Ectodermal cell (in vitro differentiated cells): Measurements from ENCODE around the gene FOXRED2.

Experiments used
- H3K27ac ChIP-seq: 2 replicates; pipeline ENCODE4 v1.7.0; 2013; ENCODE audit warnings: mild to moderate bottlenecking, low read depth, low read length; ENCODE audit not compliant: insufficient read depth, poor library complexity, severe bottlenecking
- H3K27me3 ChIP-seq: 2 replicates; pipeline ENCODE4 v1.7.0; 2013; ENCODE audit warnings: mild to moderate bottlenecking, low read length; ENCODE audit not compliant: insufficient read depth, control insufficient read depth, poor library complexity, severe bottlenecking
- H3K36me3 ChIP-seq: one replicate; pipeline ENCODE4 v1.7.0; 2013; ENCODE audit warnings: low read length; ENCODE audit not compliant: control insufficient read depth, insufficient read depth
- H3K4me1 ChIP-seq: one replicate; pipeline ENCODE4 v1.7.0; 2013; ENCODE audit warnings: low read length; ENCODE audit not compliant: control insufficient read depth, insufficient read depth
- H3K4me3 ChIP-seq: 2 replicates; pipeline ENCODE4 v1.7.0; 2013; ENCODE audit warnings: low read depth, low read length, control low read depth; ENCODE audit not compliant: insufficient read depth
- H3K9me3 ChIP-seq: 2 replicates; pipeline ENCODE4 v1.7.0; 2013; ENCODE audit warnings: mild to moderate bottlenecking, low read length, moderate library complexity; ENCODE audit not compliant: control insufficient read depth
- WGBS, 2 experiments: methylation state at CpG; one replicate each; pipeline ENCODE4 v1.1.7; 2013; ENCODE audit warnings: missing lambda C conversion rate in 2 of 2; 5-methylcytosine and 5-hydroxymethylcytosine counted together

Gene FOXRED2

GRCh38 chr22:36492109-36492508, 14.7 kb downstream of the FOXRED2 start:
- no peak overlapping the region for H3K27ac ChIP-seq
- H3K27me3 ChIP-seq: no peaks in the 10 kb centered on the region
- H3K9me3 ChIP-seq: no peaks in the 10 kb centered on the region
- H3K36me3 ChIP-seq: peaks cover 15% of the 10 kb centered on the region
- no peaks in the 10 kb centered on the region for H3K4me1 ChIP-seq
- H3K4me3 ChIP-seq: no peak overlapping the region
- WGBS, 2 experiments: 88 to 94% methylated on average over 5 of the region's 5 CpGs

- Histone ChIP-seq H3K4me3 (no peak overlapping the region), H3K27ac (no peak overlapping the region), H3K9me3 (no peaks in the 10 kb centered on the region), H3K27me3 (no peaks in the 10 kb centered on the region), H3K36me3 (peaks cover 15% of the 10 kb centered on the region), H3K4me1 (no peaks in the 10 kb centered on the region)
- WGBS, 2 experiments: 93 to 95% methylated on average over 7 of the region's 7 CpGs
These were observed 15.7 kb downstream of the FOXRED2 start for GRCh38 chr22:36491155-36491554.

- no peak overlapping the region for H3K4me3 ChIP-seq
- H3K4me1 ChIP-seq: no peaks in the 10 kb centered on the region
- H3K9me3 ChIP-seq: no peaks in the 10 kb centered on the region
- WGBS, 2 experiments: 90% methylated on average over 13 of the region's 13 CpGs
- peaks cover 11% of the 10 kb centered on the region for H3K27me3 ChIP-seq
- no peak overlapping the region for H3K27ac ChIP-seq
- H3K36me3 ChIP-seq: peaks cover 10% of the 10 kb centered on the region
These were observed 20.0 kb downstream of the FOXRED2 start for GRCh38 chr22:36486619-36487384.

GRCh38 chr22:36481393-36482168, 25.3 kb downstream of the FOXRED2 start, which contains the start of gene TXN2:
TXN2 (minus strand) TSS chr22:36481640; CDS start chr22:36480837, 803 bp downstream.
- no peaks in the 10 kb centered on the region for H3K9me3 ChIP-seq
- 0% methylated on average over 62 of the region's 62 CpGs for WGBS, 2 experiments
- peaks cover 2% of the 10 kb centered on the region for H3K36me3 ChIP-seq
- H3K4me1 ChIP-seq: peaks cover 7% of the 10 kb centered on the region
- H3K27ac ChIP-seq: peak within 1 kb of the TSS; percentile 91
- H3K27me3 ChIP-seq: peaks cover 11% of the 10 kb centered on the region
- H3K4me3 ChIP-seq: peak within 1 kb of the TSS; percentile 73

GRCh38 chr22:36480941-36481392, 25.9 kb downstream of the FOXRED2 start:
- Histone ChIP-seq H3K27ac (no peak overlapping the region), H3K4me1 (peaks cover 7% of the 10 kb centered on the region), H3K36me3 (peaks cover 5% of the 10 kb centered on the region), H3K27me3 (peaks cover 11% of the 10 kb centered on the region), H3K4me3 (peak overlapping the region; percentile 73), H3K9me3 (no peaks in the 10 kb centered on the region)
- 31 to 36% methylated on average over 9 of the region's 9 CpGs for WGBS, 2 experiments

GRCh38 chr22:36478966-36479365, 27.9 kb downstream of the FOXRED2 start:
- H3K27me3 ChIP-seq: peaks cover 6% of the 10 kb centered on the region
- 89 to 96% methylated on average over 4 of the region's 4 CpGs for WGBS, 2 experiments
- H3K4me3 ChIP-seq: no peak overlapping the region
- no peak overlapping the region for H3K27ac ChIP-seq
- peaks cover 7% of the 10 kb centered on the region for H3K4me1 ChIP-seq
- H3K36me3 ChIP-seq: peaks cover 10% of the 10 kb centered on the region
- H3K9me3 ChIP-seq: no peaks in the 10 kb centered on the region

- no peak overlapping the region for H3K27ac ChIP-seq
- peaks cover 2% of the 10 kb centered on the region for H3K4me1 ChIP-seq
- peaks cover 13% of the 10 kb centered on the region for H3K36me3 ChIP-seq
- H3K27me3 ChIP-seq: no peaks in the 10 kb centered on the region
- 96 to 98% methylated on average over 6 of the region's 6 CpGs for WGBS, 2 experiments
- no peaks in the 10 kb centered on the region for H3K9me3 ChIP-seq
- no peak overlapping the region for H3K4me3 ChIP-seq
These were observed 31.5 kb downstream of the FOXRED2 start for GRCh38 chr22:36475341-36475740.

GRCh38 chr22:36472689-36473088, 34.2 kb downstream of the FOXRED2 start:
- Histone ChIP-seq H3K27ac (no peak overlapping the region), H3K4me1 (no peaks in the 10 kb centered on the region), H3K27me3 (no peaks in the 10 kb centered on the region), H3K4me3 (no peak overlapping the region), H3K36me3 (peaks cover 13% of the 10 kb centered on the region), H3K9me3 (no peaks in the 10 kb centered on the region)
- WGBS, 2 experiments: 88 to 91% methylated on average over 13 of the region's 13 CpGs

GRCh38 chr22:36471341-36471821, 35.5 kb downstream of the FOXRED2 start:
- Histone ChIP-seq H3K4me1 (no peaks in the 10 kb centered on the region), H3K27me3 (no peaks in the 10 kb centered on the region), H3K9me3 (no peaks in the 10 kb centered on the region), H3K27ac (no peak overlapping the region), H3K36me3 (peaks cover 9% of the 10 kb centered on the region), H3K4me3 (no peak overlapping the region)
- WGBS, 2 experiments: 93 to 94% methylated on average over 14 of the region's 14 CpGs

GRCh38 chr22:36470994-36471331, 35.9 kb downstream of the FOXRED2 start:
- Histone ChIP-seq H3K4me1 (no peaks in the 10 kb centered on the region), H3K27me3 (no peaks in the 10 kb centered on the region), H3K4me3 (no peak overlapping the region), H3K36me3 (peaks cover 8% of the 10 kb centered on the region), H3K27ac (no peak overlapping the region), H3K9me3 (no peaks in the 10 kb centered on the region)
- 94 to 97% methylated on average over 10 of the region's 10 CpGs for WGBS, 2 experiments
